Activated CD8-positive, alpha-beta memory T cell treated with anti-CD3 and anti-CD28 coated beads, Interleukin-2, amount 50 U/mL, for 24 hours (primary cell): ENCODE results near the gene CRIM1.
"Not testable (repeated sequence)": the region's sequence is repeated elsewhere in the genome, so short reads cannot be mapped to it uniquely, and the experiment has no call there.

ENCODE experiments used
- DNase-seq: peaks from one replicate; pipeline ENCODE4 v3.0.0-alpha.2; 2020; ENCODE audit errors: extremely low read depth

Gene CRIM1

DNA sequence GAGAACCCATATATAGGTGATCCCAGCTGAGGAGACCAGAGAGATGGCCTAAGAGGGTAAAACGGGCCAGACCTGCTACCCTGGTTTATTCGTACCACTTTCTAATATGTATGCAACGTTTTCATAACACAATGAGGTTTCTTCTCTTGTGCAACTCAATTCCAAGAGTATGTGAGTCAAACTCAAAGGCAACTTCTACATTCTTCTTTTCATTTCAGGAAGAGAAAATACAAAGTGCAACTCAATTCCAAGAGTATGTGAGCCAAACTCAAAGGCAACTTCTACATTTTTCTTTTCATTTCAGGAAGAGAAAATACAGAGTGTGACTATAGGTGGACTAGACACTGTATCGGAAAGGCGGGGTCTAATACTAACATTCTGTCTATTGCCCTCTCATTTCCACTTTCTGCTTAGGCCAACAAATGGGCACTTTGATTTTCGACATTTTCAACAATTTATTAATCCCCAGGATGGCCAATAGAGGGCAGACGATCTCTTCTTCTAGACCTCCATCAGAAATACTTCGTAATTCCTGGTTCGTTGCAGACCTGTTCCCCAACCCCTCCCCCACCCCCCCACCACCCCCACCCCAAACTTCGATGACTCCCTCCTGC lies 3.7 kb upstream of the CRIM1 start:
- DNase-seq, result no peak

DNA sequence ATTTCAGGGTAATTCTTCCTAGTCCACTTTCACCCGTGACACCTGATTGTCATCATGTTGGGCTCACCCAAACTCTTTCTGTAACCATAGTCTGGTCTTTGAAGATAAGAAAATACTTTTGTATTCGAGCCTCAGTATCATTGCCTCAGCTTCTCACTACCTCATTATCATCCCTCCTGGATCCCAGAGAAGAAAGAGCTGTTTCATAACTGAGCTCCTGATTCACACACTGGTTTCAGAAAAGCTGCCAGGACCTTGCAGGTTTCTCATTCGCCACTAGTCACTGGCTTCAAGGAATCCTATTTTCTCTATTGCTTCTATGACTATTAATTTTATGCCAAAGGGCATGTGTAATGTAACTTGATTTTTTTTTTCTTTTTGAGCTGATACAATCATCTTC lies 2.9 kb upstream of the CRIM1 start:
- no peak for DNase-seq

DNA sequence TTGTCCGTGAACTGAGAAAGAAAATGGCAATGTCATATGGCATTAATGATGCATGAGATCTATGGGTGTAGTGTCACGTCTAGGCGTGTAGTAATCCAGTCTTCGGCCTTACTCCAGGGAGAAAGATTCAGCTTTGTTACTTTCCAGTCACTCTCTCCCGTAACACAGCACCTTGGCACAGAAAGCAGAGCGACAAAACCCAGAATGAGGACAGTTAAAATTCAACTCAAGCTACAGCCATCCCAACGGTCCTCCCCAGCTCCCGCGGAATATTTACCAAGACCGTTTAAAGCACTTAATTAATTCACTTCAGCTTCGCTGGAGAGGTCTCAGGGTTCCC lies 797 bp upstream of the CRIM1 start:
- DNase-seq, result no peak

DNA sequence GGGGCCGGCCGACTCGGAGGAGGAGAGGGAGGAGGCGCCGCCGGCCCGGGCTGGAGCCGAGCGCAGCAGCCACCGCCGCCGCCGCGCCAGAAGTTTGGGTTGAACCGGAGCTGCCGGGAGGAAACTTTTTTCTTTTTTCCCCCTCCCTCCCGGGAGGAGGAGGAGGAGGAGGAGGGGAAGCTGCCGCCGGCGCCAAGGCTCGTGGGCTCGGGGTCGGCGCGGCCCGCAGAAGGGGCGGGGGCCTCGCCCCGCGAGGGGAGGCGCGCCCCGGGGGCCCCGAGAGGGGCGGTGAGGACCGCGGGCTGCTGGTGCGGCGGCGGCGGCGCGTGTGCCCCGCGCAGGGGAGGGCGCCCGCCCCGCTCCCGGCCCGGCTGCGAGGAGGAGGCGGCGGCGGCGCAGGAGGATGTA lies 316 bp downstream of the CRIM1 start:
- no peak for DNase-seq

DNA sequence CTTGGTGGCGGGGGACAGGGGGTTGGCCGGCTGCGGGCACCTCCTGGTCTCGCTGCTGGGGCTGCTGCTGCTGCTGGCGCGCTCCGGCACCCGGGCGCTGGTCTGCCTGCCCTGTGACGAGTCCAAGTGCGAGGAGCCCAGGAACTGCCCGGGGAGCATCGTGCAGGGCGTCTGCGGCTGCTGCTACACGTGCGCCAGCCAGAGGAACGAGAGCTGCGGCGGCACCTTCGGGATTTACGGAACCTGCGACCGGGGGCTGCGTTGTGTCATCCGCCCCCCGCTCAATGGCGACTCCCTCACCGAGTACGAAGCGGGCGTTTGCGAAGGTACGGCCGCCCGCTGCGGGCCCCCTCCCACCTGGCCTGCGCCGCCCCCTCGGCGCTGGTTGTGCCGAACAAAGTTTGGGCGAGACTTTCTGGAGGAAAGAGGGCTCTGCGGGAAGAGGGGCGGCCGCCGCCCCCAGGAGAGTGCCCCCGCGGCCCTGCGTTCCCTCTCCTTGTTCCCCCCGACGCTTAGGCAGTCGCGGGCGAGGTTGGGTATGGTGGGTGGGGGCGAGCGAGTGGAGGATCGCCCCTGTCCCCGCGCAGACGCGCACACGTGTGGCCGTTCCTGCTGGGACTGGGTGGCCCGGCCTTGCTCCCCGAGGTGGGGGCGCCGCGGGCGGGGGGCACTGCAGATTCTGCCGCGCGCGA lies 866 bp downstream of the CRIM1 start:
- no peak for DNase-seq

DNA sequence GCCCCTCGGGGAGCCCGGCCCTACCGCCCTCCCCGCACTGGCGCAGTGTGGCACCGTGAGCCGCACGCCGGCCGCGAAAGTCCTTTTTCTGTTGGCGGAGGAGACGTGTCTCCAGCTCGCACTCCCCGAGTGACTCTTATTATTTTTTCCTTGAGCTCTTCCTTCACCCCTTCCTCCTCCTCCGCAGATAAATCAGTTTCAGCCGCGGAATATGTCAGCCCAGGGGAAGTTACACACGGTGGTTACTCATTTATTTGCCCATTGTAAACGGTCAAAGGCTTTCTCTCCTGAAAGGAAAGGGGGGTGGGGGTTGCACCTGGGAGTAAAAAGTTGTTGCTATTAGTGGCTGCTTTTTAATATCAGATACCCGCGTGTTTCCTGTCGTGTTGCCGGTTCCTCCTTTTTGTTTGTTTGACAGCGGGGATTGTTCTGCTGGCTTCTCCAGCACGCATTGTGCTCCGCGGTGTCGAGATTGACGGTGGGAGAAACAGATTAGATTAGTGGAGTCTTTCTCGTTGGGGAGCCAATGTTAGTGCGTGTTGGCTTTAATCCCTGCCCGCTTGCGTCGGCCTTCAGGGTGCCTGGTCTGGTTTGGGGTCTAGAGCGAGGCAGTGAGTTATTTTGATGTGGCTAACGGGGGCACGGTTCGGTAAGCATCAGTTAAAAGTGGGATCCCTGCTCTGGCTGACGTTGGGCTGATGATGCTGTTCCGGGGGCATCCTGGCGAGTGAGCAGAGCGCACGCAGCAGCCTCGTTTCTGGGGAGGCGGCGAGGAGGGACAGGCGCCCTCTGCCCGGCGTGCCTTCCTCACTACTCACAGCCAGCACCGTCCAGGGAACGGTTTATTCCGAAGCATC lies 1.6 kb downstream of the CRIM1 start:
- DNase-seq, result no peak

DNA sequence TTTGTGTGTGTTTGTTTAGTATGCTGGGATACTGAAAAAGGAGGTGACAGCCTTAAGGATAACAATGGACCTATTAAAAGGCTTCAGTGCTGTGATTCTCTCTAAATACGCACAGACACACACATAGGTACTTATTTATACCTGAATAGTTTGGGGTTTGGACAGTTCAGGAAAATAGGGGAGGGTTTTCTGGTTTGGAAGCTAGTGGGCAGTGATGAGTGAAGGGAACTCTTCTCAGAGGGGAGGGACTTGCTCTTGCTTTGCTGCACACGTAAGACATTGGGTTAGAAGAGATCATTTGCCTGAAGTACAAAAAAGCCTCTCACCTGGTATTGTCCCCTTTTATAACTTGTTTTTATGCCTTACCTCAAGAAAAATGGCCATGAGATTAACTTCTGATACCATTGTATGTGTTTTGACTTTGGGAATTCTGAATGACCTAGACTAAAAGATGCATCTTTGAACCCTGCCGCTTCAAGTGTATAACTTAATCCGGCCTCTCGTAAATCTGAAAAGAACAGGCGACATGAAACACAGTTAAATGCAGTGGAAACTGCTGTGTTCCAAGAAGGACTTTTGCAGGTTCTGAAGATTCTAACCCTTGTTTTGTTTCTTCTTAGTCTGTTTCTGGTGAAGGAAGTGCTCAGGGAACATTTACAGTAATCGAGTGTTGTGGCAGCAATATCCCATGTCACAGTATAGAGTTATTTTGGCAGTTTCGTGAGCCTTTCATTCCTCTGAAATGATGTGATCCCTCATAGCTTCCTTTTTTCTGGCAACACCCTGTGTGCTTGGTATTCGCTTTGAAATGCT lies 2.5 kb downstream of the CRIM1 start:
- DNase-seq, result no peak

DNA sequence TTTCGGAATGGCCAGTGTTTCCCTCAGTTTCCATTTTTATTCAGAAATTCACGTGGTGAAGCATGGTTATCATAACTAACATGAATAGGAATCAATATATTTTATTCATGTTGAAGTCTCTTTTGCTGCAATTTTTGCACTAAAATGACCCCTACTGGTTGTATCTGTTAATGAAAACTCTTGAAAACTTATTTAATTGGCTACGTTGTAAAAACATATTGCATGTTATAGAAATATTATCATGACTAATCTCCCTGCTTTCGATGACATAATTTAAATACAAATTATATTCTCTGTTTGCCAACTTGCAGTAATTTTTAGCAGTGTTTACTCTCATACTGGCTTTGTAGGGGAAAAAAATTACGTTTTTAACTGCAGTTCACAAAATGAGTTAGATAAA lies 3.5 kb downstream of the CRIM1 start:
- no peak for DNase-seq

DNA sequence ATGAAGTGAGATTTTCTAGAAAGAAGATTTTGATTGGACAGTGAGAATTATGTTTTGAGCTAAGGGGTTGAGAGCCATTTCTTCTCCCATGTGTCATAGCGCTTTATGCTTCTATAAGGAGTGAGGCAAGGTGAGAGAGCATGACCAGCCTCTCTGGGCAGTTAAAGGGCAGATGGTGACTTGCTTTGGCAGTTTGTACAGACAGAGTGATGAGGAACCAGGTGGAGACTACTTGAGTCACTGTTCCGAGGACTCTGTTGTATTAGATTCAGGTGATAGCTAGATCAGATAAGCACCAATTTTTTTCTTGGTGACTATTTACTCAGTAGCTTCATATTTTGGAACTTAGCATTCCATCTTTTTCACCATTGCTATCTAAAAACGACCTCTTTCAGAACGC lies 4.5 kb downstream of the CRIM1 start:
- DNase-seq, result no peak

DNA sequence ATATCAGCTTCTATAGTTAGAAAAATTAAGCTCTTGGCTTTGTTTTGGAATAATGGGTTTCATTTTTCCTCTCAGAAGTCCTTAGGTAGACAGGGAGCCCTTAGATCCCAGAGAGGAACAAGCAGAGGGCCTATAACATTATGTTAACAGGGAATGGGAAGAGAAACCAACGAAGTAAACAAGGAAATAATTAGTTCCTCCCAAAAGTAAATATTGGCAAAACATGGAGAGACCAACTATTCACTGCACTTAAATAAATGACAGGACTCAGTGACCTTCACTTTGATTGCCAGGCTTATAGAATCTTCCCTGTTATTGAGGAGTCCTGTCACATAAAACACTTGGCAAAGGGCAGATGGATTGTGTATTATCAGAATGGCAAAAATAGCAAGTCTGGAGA lies 5.3 kb downstream of the CRIM1 start:
- DNase-seq, result no peak

DNA sequence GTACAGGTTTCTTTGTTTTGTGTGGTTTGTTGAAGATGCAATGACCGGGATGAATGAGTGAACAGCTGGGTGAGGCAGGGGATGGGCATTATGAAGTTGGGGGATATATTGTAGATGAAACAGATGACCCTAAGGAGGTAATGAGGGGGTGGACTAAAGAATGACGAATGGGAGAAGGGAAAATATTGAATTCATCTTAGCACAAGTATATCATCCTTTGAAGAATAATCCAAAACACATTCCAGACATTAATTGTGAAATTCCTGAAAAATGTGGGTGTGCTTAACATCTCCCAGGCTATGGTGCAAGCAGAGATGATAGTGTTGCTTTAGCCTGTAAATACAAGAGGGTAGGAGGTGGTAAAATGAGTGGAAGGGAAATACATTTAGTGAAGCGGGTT lies 5.8 kb downstream of the CRIM1 start:
- no peak for DNase-seq

DNA sequence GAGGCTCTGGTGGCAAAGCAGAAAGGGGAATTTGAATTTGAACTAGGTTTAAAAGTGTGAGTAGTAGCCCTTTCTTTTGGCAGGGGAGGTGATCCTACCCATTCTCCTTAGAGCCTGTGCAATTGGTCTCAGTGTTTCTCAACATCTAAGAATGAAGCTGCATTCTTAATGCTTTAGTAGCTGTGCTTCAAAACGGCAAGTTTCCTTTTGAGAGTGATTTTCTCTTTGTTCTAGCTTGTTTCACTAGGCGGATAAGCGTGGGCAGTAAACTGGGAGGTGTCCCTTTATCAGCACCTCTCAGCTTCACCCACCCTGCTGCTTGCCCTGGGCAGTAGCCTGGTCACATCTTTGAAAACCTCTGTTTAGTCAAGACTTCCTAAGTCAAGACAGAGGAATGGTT lies 6.7 kb downstream of the CRIM1 start:
- no peak for DNase-seq

DNA sequence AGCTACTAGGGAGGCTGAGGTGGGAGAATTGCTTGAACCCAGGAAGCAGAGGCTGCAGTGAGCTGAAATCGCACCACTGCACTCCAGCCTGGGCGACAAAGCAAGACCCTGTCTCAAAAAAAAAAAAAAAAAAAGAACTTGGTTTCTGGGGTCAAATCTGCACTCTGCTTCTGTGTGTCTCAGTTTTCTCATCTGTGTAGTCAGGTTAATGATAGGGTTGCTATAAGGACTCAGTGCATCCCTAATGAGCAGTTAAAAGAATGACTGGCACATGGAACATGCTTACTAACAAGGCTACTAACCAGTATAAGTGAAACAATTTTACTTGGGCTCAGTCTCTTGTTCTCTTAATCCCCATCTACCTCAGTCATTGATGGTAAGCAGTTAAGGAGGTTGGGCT lies 7.5 kb downstream of the CRIM1 start:
- not testable (repeated sequence) for DNase-seq

DNA sequence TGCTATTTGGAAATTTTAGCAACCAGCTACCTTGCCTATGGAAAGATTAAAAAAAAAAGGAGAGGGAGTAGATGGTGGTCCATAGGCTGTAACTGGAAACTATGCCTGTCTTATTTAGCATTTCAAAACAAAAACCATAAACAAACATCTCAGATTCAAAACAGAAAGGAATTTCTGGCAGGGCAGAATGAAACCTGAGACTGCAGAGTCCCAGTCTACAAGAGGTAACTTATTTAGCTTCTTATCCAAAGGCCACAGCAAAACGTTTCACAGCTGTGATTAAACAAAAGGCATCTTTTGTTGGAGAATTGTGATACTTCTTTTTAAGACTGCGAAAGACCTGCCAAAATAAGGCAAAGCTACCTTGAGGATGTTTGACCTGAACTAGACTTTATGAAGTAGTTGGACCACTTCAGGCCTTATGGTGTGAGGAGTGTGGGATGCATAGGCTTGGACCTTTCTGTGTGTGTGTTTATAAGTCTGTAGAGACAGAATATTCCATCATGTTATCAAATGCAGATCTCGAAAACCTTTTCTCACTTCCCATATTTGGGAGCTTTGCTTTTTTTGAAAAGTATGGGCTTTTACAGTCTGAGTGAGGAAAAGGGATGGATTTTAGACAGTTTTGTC lies 11.0 kb downstream of the CRIM1 start:
- no peak for DNase-seq

DNA sequence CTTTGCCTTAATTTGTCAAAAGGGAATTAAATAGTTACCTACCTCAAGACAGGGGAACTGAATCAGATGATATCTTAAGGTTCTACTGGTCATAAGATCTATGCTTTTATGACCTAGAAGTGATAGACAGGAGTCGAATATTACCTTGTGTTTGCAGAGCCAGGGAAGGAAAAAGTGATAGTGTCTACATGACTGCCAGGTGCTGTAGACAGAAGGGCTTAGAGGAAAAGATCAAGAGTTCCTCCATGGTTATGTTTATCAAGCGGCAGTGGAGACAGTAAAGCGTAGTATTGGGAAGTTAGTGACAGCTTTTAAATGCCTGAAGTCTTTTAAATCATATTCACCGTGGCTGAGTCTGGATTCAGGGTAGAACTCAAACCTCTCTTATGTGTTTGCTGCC lies 11.9 kb downstream of the CRIM1 start:
- DNase-seq, result no peak

DNA sequence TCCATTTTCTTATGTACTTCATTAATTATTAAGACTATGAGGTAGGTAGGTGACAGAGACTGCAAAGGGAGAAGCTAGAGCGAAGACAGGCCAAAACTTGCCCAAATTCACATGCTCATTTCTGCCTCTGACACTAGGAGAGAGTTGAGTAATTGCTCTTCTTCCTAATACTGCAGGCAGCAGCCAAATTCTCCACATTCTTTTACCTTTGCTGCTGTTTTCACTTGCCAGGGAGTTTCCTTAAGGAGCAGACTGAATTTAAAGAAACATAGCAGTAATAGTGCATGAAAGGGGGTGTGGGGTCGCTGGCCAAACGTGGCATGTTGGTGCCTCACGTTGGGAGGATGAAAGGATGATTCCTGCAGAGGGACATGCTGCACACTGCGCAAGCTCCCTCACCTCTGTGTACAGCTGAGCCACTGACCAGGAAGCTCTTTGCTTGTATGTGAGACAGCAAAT lies 12.3 kb downstream of the CRIM1 start:
- DNase-seq, result no peak

DNA sequence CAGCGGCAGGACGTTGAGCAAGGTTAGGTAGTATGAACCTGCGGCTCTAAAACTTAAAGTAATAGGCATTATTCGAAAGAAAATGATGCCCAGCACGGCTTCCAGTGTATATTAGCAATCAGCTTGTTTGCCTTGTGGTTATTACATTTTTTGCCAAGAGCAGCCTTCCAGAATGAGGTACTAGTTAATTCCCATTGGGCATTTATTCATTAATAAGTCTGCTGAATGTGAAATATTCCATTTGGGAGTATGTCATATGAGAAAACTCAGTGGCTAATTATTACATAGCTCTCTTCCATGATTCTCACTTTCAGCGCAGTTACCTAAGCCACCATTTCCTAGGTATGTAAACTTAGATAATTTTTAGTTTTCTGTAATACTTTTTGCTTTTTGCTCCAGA lies 12.9 kb downstream of the CRIM1 start:
- no peak for DNase-seq

DNA sequence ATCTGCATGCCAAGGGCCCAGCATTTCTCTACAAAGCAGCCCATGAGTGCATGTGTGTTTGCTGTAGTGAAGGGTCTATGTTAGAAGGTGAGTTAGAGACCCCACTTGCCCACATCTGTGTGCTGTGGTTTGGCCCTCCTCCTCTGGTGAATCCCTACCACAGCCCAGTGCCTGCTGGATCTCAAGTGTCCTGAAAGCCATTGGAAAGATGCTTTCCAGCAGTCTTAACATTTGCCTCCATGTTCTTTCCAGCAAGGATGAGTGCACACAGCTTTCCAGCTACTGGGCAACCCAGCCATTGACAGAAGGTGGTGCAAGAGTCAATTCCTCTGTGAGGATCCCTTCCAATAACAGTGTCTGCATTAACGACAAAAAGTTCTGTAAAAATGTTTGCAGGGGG lies 13.6 kb downstream of the CRIM1 start:
- DNase-seq, result no peak

DNA sequence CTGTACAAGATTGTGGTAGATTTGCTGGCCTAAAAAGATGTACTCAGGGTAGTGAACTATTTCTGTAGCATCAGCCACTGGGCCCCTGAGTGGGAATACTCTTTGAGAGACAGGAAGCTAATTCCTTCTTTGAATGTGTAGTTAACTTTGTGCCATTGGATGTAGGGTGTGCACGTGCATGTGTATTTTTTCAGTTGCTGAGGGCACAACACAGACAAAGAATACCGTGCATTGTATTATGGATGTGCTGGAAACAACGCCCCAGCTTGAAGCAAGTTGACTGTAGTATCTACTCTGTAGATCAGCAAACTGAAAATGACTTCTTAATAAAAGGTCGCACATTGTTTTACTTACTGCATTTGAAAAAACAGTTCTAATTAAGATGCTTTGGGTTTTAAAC lies 14.1 kb downstream of the CRIM1 start:
- no peak for DNase-seq

DNA sequence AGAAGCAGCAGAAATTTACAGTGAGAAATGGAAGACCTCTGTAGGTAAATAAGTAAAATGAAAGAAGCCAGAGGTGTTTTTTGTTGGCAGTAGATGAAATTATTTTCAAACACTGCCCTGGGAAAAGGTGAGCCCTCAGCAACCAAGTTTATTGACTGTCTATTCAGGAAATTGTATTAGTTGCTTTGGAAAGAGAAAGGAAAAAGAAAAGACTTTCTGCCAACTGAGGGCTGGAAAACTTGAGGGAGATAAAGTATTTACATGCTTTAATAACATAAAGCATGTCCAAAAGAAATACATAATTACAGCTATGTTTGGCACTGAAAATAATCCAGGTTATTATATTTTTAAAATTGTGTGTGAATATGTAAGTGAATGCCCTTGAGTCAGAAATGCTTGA lies 14.7 kb downstream of the CRIM1 start:
- no peak for DNase-seq

DNA sequence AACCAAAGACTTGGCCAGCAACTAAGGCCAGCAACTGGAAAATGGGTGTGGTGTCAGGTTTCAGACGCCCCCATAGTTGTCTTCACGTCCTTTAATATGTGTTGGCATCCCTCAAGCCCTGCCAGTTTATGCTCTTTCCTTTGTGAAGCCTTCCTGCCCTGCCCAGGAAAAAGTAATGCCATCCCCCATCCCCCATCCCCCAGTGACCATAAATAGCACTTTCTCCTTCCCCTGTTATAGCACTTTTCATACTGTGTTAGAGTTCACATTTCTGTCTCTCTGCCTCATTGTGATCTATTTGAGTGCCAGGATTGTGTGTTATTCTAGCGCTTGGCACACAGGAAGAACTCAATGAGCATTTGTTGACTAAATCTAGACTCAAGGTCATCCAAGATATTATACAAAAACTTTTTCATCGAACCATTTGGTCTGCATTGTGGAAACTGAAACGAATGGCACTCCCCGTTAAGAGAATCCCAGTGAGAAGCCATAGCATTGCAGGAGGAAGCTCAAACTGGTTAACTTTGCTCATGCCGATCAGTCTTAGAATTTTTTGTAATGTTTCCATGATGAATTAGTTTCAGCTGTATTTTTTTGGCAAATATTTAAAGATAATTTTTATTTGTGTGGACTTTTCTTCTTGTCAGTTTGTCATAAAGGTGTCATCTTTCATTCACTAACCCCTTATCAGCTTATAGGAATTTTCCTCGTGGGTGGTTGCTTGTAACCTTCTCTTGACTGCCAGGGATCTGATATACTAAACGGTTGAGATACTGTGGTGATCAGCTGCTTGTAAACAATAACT lies 15.7 kb downstream of the CRIM1 start:
- no peak for DNase-seq
